ENCODE data around the gene NDUFAF2.

DNA sequence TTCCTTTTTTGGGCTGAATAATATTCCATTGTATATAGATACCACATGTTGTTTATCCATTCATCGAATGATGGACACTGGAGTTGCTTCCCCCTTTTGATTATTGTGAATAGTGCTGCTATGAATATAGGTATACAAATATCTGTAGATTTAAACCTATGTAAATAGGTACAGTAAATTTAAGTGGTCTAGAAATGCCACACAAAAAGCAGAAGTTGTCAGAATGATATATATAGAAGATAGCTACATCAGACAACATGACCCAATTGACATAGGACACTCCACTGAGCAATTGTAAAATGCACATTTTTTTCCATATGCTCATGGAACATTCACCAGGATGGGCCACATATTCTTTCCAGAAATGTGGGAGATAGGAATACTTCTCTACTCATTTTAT is 139.7 kb downstream of the NDUFAF2 start:
- TF ChIP-seq CTCF (IDR thresholded peaks at IDR 0.05) (no peak), POLR2A (IDR thresholded peaks at IDR 0.05) (no peak)
